IMR-90 (cell line): ENCODE results near the gene SNRNP200. TPM values are rescaled to one million over a fixed set of nuclear protein-coding genes. Genes with fewer than 3 reads are reported as not detected.

Experiments used
- ATAC-seq: fragments of 200-7000 bp; cut with Tn5 transposase; 2 replicates; pipeline ENCODE4 v1.9.1; 2020; ENCODE audit warnings: low read depth, mild to moderate bottlenecking, moderate library complexity
- BruUV-seq: library from RNA; stranded (reverse); fragments of 400-500 nt; replicated peaks from 2 replicates; lab custom pipeline; 2021; lab: Mats Ljungman, UMichigan
- CTCF ChIA-PET: fragments of 300-600 bp; formaldehyde crosslinking; extraction: SDS; loops from one replicate; lab custom pipeline; 2021; ENCODE audit warnings: antibody characterized with exemption; lab: Yijun Ruan, JAX
- POLR2A ChIA-PET: fragments of 300-600 bp; sonication (Branson Sonifier 250); formaldehyde crosslinking; loops from one replicate; lab custom pipeline; 2022; ENCODE audit warnings: antibody characterized with exemption; ENCODE audit not compliant: unreplicated experiment; lab: Charles Lee
- DNase-seq: peaks from one replicate; pipeline ENCODE4 v3.0.0; 2013
- H2AFZ ChIP-seq: replicated peaks from 2 replicates; pipeline ENCODE3; 2013; ENCODE audit warnings: low read length, mild to moderate bottlenecking; ENCODE audit not compliant: poor library complexity
- H2AK5ac ChIP-seq: 2 replicates; pipeline ENCODE4 v1.6.1; 2013; ENCODE audit warnings: low read depth, low read length, inconsistent platforms
- H2AK9ac ChIP-seq: replicated peaks from 2 replicates; pipeline ENCODE3; 2013; ENCODE audit warnings: mild to moderate bottlenecking, low read depth, low read length, moderate library complexity; ENCODE audit not compliant: poor library complexity
- H2BK120ac ChIP-seq: 2 replicates; pipeline ENCODE4 v1.6.1; 2013; ENCODE audit warnings: low read depth, low read length, inconsistent platforms
- H2BK15ac ChIP-seq: 3 replicates; pipeline ENCODE4 v1.6.1; 2013; ENCODE audit warnings: low read depth, low read length, inconsistent platforms
- H2BK20ac ChIP-seq: 2 replicates; pipeline ENCODE4 v1.6.1; 2013; ENCODE audit warnings: low read depth, mild to moderate bottlenecking, inconsistent platforms, low read length, moderate library complexity
- H2BK5ac ChIP-seq: 2 replicates; pipeline ENCODE4 v1.6.1; 2013; ENCODE audit warnings: mild to moderate bottlenecking, low read depth, low read length, inconsistent platforms; ENCODE audit not compliant: poor library complexity, severe bottlenecking
- H3K14ac ChIP-seq: replicated peaks from 2 replicates; pipeline ENCODE4 v1.6.1; 2013; ENCODE audit warnings: low read depth, low read length, inconsistent platforms
- H3K18ac ChIP-seq: 2 replicates; pipeline ENCODE4 v1.6.1; 2013; ENCODE audit warnings: low read depth, low read length, control low read depth
- H3K23ac ChIP-seq: 2 replicates; pipeline ENCODE4 v1.6.1; 2013; ENCODE audit warnings: low read depth, low read length, inconsistent platforms
- H3K27ac ChIP-seq: 2 replicates; pipeline ENCODE4 v1.5.1; 2013; ENCODE audit warnings: mild to moderate bottlenecking, control low read depth, low read length; ENCODE audit not compliant: insufficient read depth
- H3K27me3 ChIP-seq: 2 replicates; pipeline ENCODE4 v1.6.1; 2013; ENCODE audit warnings: low read length; ENCODE audit not compliant: control insufficient read depth, insufficient read depth
- H3K36me3 ChIP-seq: 2 replicates; pipeline ENCODE4 v1.6.1; 2013; ENCODE audit warnings: low read length, mixed read lengths; ENCODE audit not compliant: control insufficient read depth, insufficient read depth
- H3K4ac ChIP-seq: 2 replicates; pipeline ENCODE4 v1.6.1; 2013; ENCODE audit warnings: low read depth, low read length, inconsistent platforms
- H3K4me1 ChIP-seq: 2 replicates; pipeline ENCODE4 v1.6.1; 2013; ENCODE audit warnings: low read length, mixed read lengths; ENCODE audit not compliant: control insufficient read depth, insufficient read depth
- H3K4me2 ChIP-seq: 2 replicates; pipeline ENCODE4 v1.6.1; 2013; ENCODE audit warnings: low read depth, mild to moderate bottlenecking, control low read depth, low read length, moderate library complexity
- H3K4me3 ChIP-seq: 2 replicates; pipeline ENCODE4 v1.5.1; 2013; ENCODE audit warnings: low read depth, mild to moderate bottlenecking, control low read depth, low read length, moderate library complexity; ENCODE audit not compliant: insufficient read depth
- H3K56ac ChIP-seq: 2 replicates; pipeline ENCODE4 v1.6.1; 2013; ENCODE audit warnings: low read length, inconsistent platforms; ENCODE audit not compliant: insufficient read depth; ENCODE audit errors: extremely low read depth
- H3K79me1 ChIP-seq, 2 experiments: 2 replicates each; pipeline ENCODE4 v1.6.1; 2013; ENCODE audit warnings: low read length in 2 of 2, inconsistent platforms in 1 of 2, low read depth in 1 of 2
- H3K9ac ChIP-seq: 2 replicates; pipeline ENCODE4 v1.6.1; 2013; ENCODE audit warnings: low read depth, low read length, control low read depth
- H3K9me1 ChIP-seq: 2 replicates; pipeline ENCODE4 v1.6.1; 2013; ENCODE audit warnings: low read length, inconsistent platforms; ENCODE audit not compliant: insufficient read depth
- H3K9me3 ChIP-seq: 2 replicates; pipeline ENCODE4 v1.6.1; 2013; ENCODE audit warnings: low read length; ENCODE audit not compliant: control insufficient read depth, insufficient read depth
- H4K20me1 ChIP-seq: 2 replicates; pipeline ENCODE4 v1.6.1; 2013; ENCODE audit warnings: low read length, inconsistent platforms; ENCODE audit not compliant: insufficient read depth
- H4K5ac ChIP-seq: 2 replicates; pipeline ENCODE4 v1.6.1; 2013; ENCODE audit warnings: mild to moderate bottlenecking, low read depth, low read length, control low read depth
- H4K8ac ChIP-seq, 2 experiments: 2 replicates each; pipeline ENCODE4 v1.6.1; 2013; ENCODE audit warnings: low read depth in 2 of 2, low read length in 2 of 2, control low read depth in 1 of 2, inconsistent platforms in 1 of 2
- H4K91ac ChIP-seq: 2 replicates; pipeline ENCODE4 v1.6.1; 2013; ENCODE audit warnings: low read depth, low read length, inconsistent platforms; ENCODE audit not compliant: insufficient read depth
- CHD1 ChIP-seq: IDR thresholded peaks from 2 replicates; pipeline ENCODE4 v1.6.1; 2012; ENCODE audit warnings: low read depth, low read length, improper control_type of control experiment
- FOS ChIP-seq: fragments of 150-350 bp; IDR thresholded peaks from 2 replicates; pipeline ENCODE4 v1.6.1; 2016; ENCODE audit warnings: low read depth, low read length
- MAZ ChIP-seq: IDR thresholded peaks from 2 replicates; pipeline ENCODE4 v1.6.1; 2012; ENCODE audit warnings: low read depth, mild to moderate bottlenecking, low read length, improper control_type of control experiment, moderate library complexity, borderline replicate concordance
- MXI1 ChIP-seq: IDR thresholded peaks from 2 replicates; pipeline ENCODE4 v1.6.1; 2012; ENCODE audit warnings: low read depth, mild to moderate bottlenecking, low read length, moderate library complexity, borderline replicate concordance
- NFE2L2 ChIP-seq: fragments of 150-350 bp; IDR thresholded peaks from 2 replicates; pipeline ENCODE4 v1.6.1; 2016; ENCODE audit warnings: low read depth, mild to moderate bottlenecking, low read length
- RAD21 ChIP-seq: IDR thresholded peaks from 2 replicates; pipeline ENCODE4 v1.6.1; 2012; ENCODE audit warnings: low read length, improper control_type of control experiment
- RCOR1 ChIP-seq: IDR thresholded peaks from 2 replicates; pipeline ENCODE4 v1.6.1; 2012; ENCODE audit warnings: mild to moderate bottlenecking, low read length, improper control_type of control experiment; ENCODE audit not compliant: insufficient replicate concordance
- WGBS, 2 experiments: methylation state at CpG; one replicate each; pipeline versions ENCODE4 v1.1.5 to v1.1.7; 2013; ENCODE audit warnings: missing lambda C conversion rate in 2 of 2; ENCODE audit not compliant: insufficient read length in 1 of 2; ENCODE audit errors: extremely low coverage in 2 of 2; 5-methylcytosine and 5-hydroxymethylcytosine counted together
- dilution Hi-C: fragments of 300-500 bp; cut with HindIII; formaldehyde crosslinking; loops from one replicate; pipeline ENCODE4 v1.14.3; 2018; ENCODE audit warnings: low sequenced_read_pairs; ENCODE audit not compliant: unreplicated experiment
- in situ Hi-C: fragments of 300-500 bp; cut with MboI; formaldehyde crosslinking; loops from 3 replicates; pipeline ENCODE4 v1.14.3; 2019; ENCODE audit warnings: low sequenced_read_pairs, inconsistent platforms, mixed read lengths
- intact Hi-C: fragments of 100-400 bp; cut with micrococcal nuclease; formaldehyde crosslinking; loops from 2 replicates; pipeline ENCODE4 v1.10.0; 2022
- polyA plus RNA-seq, 3 experiments: library from polyadenylated mRNA; depleted of rRNA; stranded (reverse); fragments of >200 nt; gene quantifications; 2 replicates each; pipeline ENCODE4 v1.2.3, GENCODE V29; 2012; ENCODE audit warnings: low replicate concordance in 1 of 3
- total RNA-seq: library from RNA; depleted of rRNA; stranded (reverse); fragments of >200 nt; gene quantifications from 2 replicates; pipeline ENCODE4 v1.2.3, GENCODE V29; 2012
- TF ChIP-seq, protein P1 (sequence below): fragments of 150-350 bp; IDR thresholded peaks from 2 replicates; pipeline ENCODE4 v1.6.1; 2017; ENCODE audit warnings: mild to moderate bottlenecking, antibody characterized with exemption, low read length, low read depth
- TF ChIP-seq, protein P2 (sequence below): conservative IDR thresholded peaks from 2 replicates; pipeline ENCODE4 v1.5.1; 2012; ENCODE audit warnings: mild to moderate bottlenecking, low read depth, low read length, improper control_type of control experiment
- TF ChIP-seq, protein P3 (sequence below): fragments of 150-350 bp; IDR thresholded peaks from 2 replicates; pipeline ENCODE4 v1.6.1; 2016; ENCODE audit warnings: low read depth, mild to moderate bottlenecking, low read length, moderate library complexity, borderline replicate concordance

Gene SNRNP200
- total and polyA plus RNA-seq, 2 of the 4 experiments (the other 2 are of a cell fraction) = 44.1 to 108 TPM

GRCh38 chr2:96315400-96316071 lies 10.2 kb upstream of the SNRNP200 start:
- TF ChIP-seq, protein P1, sequence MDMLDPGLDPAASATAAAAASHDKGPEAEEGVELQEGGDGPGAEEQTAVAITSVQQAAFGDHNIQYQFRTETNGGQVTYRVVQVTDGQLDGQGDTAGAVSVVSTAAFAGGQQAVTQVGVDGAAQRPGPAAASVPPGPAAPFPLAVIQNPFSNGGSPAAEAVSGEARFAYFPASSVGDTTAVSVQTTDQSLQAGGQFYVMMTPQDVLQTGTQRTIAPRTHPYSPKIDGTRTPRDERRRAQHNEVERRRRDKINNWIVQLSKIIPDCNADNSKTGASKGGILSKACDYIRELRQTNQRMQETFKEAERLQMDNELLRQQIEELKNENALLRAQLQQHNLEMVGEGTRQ = no peak
- no peak for TF ChIP-seq RCOR1
- TF ChIP-seq MAZ = no peak
- no peak for TF ChIP-seq NFE2L2
- TF ChIP-seq, protein P2, sequence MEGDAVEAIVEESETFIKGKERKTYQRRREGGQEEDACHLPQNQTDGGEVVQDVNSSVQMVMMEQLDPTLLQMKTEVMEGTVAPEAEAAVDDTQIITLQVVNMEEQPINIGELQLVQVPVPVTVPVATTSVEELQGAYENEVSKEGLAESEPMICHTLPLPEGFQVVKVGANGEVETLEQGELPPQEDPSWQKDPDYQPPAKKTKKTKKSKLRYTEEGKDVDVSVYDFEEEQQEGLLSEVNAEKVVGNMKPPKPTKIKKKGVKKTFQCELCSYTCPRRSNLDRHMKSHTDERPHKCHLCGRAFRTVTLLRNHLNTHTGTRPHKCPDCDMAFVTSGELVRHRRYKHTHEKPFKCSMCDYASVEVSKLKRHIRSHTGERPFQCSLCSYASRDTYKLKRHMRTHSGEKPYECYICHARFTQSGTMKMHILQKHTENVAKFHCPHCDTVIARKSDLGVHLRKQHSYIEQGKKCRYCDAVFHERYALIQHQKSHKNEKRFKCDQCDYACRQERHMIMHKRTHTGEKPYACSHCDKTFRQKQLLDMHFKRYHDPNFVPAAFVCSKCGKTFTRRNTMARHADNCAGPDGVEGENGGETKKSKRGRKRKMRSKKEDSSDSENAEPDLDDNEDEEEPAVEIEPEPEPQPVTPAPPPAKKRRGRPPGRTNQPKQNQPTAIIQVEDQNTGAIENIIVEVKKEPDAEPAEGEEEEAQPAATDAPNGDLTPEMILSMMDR = no peak
- TF ChIP-seq MXI1 = no peak
- no peak for TF ChIP-seq CHD1
- TF ChIP-seq, protein P3, sequence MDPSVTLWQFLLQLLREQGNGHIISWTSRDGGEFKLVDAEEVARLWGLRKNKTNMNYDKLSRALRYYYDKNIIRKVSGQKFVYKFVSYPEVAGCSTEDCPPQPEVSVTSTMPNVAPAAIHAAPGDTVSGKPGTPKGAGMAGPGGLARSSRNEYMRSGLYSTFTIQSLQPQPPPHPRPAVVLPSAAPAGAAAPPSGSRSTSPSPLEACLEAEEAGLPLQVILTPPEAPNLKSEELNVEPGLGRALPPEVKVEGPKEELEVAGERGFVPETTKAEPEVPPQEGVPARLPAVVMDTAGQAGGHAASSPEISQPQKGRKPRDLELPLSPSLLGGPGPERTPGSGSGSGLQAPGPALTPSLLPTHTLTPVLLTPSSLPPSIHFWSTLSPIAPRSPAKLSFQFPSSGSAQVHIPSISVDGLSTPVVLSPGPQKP = no peak
- TF ChIP-seq RAD21 = no peak
- TF ChIP-seq FOS = no peak
- Histone ChIP-seq H3K23ac (peak overlapping the region; percentile 52; the same call in 1 of the 2 replicates), H3K4me2 (peak overlapping the region; percentile 47; the same call in 1 of the 2 replicates), H3K9me3 (no peaks in the 10 kb centered on the region), H4K8ac (peak overlapping the region; percentile 58 to 66; a peak in 3 of 4 replicates), H2BK120ac (peak overlapping the region; percentile 86), H3K4me3 (no peak overlapping the region), H3K56ac (no peak overlapping the region; the same call in 1 of the 2 replicates), H3K36me3 (no peaks in the 10 kb centered on the region), H2AK9ac (peak overlapping the region; percentile 82), H4K20me1 (no peaks in the 10 kb centered on the region), H4K91ac (peak overlapping the region; percentile 88), H2AK5ac (peak overlapping the region; percentile 43), H3K18ac (peak overlapping the region; percentile 13; the same call in 1 of the 2 replicates), H3K4me1 (peaks cover 12% of the 10 kb centered on the region), H3K14ac (peak overlapping the region; percentile 67), H2BK5ac (peak overlapping the region; percentile 38), H3K9me1 (peaks cover 17% of the 10 kb centered on the region), H2BK15ac (peak overlapping the region; percentile 39; the same call in 1 of the 3 replicates), H3K9ac (no peak overlapping the region), H3K27ac (peak overlapping the region; percentile 17), H3K79me1 (no peaks in the 10 kb centered on the region), H2BK20ac (peak overlapping the region; percentile 72), H3K27me3 (no peaks in the 10 kb centered on the region), H2AFZ (peak overlapping the region; percentile 77), H3K4ac (peak overlapping the region; percentile 80), H4K5ac (peak overlapping the region; percentile 10; the same call in 1 of the 2 replicates)
- ChIA-PET CTCF (interaction anchor here (0.6 kb wide), 1 partner anchor 502 kb away, joined by 4 read pairs; no protein-coding TSS in a partner anchor), POLR2A (no interaction called here)
- DNase-seq (peak; percentile 71), ATAC-seq (peak; percentile 78)
- BruUV-seq = no TSS peak
- intact Hi-C loops (no loop called here), dilution Hi-C loops (no loop called here), in situ Hi-C loops (no loop called here)
- WGBS, 2 experiments = 70% methylated on average over 2 of the region's 7 CpGs; no CpG with 5 or more reads in 1 of the 2 experiments
